GM11168 (cell line): ENCODE measurements around the gene JADE1.

ENCODE experiments used
- in situ Hi-C: fragments of 300-500 bp; cut with MboI; formaldehyde crosslinking; loops from one replicate; pipeline ENCODE4 v1.12.0; 2022; ENCODE audit warnings: low sequenced_read_pairs; ENCODE audit not compliant: unreplicated experiment

JADE1 gene

DNA sequence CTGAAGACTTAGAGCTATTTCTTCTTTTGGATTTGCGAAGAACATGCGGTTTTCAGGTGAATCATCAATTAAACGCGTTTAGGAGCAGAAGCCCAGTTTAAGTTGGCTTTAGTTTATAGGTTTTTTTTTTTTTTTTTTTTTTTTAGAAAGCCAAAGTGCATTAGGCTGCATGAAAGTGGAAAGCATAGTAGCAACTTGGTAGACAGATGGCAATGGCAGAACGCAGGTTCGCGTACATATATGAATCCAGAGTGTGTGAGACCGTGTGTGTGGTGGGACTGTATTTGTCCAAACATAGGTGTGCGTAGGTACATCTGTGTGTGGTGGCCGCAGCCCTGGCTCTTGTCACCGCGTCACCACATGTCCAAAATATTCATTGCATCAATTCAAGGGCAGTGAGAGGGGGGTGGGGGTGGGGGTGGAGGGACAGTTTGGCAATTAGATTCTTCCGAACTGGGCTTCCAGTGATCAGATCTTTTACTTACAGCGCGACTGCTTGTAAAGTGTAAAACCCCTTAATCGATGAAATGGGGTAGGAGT lies 901 bp downstream of the JADE1 start:
- in situ Hi-C loops, result no loop called here

DNA sequence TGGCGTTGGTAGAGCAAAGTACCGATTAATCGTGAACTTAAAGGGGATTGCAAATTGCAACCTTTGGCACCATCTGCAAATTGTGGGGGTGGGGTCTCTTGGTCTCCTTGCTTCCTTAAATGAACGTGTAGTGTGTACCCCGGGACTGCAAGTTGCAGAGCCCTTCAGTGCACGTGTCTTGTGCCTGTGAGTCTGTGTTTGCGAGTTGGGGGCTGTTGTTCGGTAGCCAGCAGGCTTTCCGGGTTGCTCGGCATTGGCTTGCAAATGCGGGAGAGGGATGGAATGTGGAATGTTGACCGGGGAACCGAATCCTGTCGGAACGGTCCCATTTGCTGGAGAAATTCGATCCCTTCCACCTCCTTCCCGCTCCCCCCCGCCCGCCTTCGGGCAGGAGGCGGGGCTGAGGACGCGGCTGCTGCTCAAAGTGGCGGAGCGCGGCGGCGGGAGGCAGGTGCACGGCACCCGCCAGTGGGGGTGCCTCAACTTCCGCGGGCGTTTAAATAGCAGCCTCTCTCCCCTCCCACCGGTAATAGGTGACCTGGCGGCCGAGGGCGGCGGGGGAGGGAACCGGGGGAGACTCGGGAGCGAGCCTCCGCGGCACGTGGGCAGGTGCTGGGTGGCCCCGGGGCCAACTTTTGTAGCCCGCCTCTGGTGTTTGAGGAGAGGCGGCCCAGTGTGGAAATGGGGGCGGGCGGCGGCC lies 1.5 kb downstream of the JADE1 start:
- in situ Hi-C loops, result no loop called here

DNA sequence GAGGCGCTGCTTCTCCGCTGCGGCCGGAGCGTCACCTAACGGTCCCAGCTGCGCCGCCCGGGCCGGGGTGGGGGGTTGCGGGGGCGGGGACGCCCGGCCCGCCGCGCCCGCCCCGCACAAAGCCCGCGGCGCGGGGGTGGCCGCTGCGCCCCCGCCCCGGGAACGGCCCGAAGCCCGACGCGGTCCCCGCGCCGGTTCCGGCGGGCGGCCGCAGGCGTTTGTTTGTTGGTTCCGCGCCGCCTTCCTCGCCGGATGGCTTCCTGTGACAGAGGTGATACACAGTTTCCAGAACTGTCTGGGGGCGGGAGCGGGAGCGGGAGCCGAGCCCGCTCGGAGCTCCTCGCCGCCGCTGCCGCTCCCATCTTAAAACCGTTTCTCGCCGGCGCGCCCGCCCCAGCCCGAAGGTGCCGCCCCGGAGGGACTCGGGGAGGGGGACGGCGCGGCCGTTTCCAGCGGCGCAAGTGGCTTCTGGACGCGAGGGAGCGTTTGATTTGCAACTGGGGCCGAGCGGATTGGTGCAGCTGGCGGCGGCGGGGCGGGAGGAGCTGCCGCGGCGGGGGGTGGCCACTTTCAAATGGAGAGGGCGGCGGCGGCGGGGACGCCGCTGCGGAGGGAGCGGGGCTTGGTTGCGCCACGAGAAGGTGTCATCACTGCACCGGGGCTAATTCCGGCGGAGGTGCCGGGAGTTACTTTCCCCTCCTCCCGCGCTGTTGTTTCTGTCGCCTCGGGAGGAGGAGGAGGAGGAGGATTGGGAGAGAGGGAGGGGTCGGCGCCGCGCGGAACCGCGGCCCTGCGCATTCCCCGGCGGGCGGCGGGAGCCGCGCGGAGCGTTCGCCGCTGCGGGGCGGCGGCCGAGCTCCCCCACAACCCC lies 2.3 kb downstream of the JADE1 start:
- in situ Hi-C loops, result no loop called here

DNA sequence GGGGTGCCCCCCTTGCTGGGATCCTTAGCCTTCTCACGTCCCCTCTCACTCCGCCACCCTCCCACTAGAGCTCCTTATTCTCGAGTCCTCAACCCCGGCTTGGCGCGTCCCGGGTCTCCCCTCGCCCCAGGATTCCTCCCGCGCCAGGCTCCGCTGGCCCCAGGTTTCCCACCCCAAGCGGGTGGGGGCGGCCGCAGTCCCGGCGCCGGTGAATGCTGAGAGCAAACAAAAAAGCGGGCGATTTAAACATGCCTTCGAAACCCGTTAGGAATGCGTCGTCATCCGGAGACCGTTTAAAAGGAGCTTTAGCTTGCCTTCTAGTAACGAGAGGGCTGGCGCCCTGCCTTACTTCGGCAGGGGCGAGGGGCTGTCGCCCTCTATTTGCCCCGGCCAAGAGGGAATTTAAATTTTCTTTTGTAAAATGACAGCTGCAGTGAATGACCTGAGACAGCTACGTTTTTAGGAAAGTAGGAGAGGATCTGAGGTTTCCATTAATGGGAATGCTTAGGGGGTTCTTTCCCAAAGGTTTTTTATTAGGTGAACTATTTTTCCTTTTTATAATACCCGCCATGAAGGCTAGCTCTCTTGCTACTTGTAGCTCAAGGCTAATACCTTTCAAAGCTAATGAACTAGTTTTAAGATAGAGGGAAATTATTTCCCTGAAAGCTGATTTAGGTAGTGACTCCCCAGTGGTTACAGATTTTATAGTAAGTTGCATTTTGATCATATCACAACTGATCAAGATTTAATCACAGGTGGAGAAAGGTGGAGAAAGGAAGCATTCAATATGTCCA lies 3.1 kb downstream of the JADE1 start:
- in situ Hi-C loops, result no loop called here

DNA sequence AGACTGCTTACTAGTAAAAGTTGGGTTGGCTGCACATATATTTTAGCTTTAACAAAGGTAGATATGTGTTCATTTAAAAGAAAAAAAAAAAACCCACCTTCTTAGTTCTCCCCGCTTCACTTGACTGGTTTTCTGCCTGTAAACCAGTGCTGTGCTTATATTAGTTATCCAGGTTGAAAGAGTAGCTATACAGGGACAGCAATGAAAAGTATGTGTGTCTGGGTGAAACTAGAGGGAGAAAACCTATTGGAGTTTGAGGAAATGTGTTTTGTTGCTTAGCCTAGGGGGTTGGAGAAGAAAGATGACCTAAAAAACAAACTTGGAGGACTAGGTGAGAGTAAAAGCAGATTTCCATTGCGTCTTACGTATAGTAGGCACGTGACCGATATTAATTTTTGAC lies 4.5 kb downstream of the JADE1 start:
- in situ Hi-C loops, result no loop called here

DNA sequence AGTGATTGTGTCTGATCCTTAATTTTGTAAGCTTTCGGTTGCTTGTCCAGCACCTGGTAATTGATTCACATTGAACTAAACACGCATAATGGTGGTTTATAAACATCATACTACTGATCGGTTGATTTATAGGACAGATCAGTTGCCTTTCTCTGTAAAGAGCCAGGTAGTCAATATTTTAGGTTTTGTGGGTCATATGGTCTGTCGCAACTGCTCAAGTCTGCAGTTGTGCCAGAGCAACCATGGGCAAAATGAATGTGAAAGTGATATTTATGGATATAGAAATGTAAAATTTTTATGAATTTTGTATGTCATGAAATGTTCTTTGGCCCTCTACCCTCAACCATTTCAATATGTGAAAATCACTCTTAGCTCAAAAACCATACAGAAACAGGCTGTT lies 8.9 kb downstream of the JADE1 start:
- in situ Hi-C loops, result no loop called here

DNA sequence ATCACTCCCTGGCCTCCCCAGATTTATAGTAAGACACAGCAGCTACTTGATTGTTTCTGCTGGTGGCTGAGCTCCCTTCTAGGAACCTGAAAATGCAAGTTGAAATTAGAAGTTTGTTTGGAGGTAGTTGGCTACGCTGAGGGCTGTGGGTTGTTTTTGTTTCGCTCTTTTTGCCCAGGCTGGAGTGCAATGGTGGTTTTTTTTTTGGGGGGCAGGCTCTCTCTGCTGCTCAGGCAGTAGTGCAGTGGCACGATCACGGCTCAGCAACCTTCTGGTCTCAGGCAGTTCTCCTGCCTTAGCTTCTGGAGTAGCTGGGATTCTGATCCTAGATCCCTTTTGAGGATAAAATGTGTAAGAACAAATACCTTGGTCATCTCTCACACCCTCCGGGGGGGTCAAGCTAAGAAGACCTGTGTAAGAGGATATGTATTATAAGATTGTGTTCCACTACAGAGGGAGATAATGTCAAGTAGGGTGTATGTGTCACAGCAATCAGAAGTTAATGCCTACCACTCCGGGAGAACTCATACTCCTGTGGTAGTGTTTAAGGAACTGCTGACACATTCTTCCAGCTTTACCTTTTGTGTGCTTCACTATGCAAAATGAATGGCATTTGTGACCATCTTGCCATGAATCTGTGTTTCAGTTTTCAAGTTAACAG lies 9.7 kb downstream of the JADE1 start:
- in situ Hi-C loops, result no loop called here

DNA sequence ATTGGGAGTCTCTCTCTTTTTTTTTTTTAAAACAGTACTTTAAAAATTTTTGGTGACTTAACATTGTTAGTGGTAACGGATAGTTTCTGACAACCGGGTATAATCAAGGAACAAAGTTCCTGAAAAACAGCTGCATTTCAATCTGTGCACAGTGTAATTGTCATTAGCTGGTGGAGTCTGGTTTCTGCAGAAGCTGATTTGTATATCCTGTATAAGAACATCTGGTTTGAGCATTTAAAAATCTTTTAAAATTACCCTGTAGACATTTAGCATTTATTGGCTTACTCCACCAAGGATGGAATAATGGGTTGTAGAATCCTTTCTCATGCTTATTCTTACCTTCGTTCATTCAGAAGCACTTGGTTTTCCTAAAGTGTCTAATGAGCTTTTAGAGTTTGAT lies 11.2 kb downstream of the JADE1 start:
- in situ Hi-C loops, result no loop called here

DNA sequence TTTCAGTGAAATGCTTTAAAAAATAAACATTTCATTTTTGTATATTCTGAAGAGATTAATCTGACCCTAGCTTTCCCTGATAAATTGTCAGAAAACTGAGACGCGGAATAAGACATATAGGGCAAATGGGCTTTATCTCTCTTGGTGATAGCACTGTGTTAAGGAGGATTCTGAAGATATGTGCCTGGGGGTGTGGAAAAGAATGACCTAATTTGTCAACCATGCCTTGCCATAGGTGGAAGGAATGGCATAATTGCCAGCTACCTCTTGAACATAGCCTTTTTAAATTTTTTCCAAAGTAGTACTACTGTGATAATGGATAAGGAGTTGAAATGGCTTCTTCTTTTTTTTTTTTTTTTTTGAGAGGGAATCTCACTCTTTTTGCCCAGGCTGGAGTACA lies 11.7 kb downstream of the JADE1 start:
- in situ Hi-C loops, result no loop called here

DNA sequence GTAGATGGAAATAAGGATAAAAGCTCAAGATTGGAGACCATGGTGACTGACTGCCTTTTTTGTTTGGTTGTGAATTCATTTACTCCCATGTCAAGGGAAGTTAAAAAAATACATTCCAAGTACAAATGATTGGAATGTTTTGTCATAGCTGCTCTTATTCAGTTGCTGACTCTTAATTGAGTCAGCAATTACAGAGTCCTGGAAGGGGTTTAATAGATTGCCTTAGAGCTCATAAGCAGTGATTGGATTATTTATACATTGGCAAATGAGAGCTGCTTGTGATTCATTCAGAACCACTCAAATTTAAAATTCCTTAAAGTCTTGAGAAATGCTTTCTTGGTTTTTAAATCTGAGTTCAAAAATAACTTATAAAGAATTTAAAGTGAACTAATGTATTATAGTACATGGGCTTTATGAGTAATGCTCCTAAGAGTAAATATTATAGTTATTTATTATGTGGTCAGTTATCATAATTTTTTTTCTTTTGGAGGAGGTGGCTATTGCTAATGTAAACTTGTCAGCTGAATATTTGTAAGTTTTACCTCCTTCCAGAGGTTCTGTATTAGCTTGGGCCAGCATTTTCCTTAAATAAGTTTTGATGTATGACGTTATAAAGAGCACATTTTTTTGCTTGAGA lies 13.6 kb downstream of the JADE1 start:
- in situ Hi-C loops, result no loop called here

DNA sequence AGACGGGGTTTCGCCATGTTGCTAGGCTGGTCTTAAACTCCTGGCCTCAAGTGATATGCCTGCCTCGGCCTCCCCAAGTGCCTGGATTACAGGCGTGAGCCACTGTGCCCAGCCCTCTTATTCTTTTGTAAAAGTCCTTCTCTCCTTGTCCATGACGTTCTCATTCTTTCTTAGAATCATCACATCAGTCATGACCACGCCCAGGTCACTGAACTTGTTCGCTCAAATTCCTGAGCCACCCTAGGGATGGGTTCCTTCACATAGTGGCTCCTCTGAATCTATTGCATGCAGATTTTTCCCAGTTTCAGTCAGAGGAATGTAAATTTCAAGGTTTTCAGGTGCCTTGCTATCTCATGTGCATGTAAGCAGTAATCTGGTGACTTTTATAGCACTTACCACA lies 15.7 kb downstream of the JADE1 start:
- in situ Hi-C loops, result no loop called here

DNA sequence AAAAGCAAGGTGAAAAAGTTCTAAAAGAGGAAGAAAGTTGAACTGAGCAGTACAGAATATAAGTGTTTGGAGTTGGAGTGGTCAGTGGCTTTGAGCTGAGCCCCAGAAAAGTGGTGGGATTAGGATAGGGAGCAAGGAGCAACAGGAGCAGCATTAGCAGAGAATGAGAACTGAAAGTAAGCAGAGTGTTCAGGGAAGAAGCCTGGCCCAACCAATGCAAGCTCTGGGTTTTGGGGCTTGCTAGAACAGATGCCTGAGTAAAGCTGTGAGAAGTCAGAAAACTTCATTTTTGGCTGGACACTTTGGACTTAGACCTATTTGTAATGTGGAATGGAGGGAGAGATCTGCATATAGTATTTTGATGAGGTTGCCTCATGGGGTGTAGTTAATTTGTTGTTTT lies 17.8 kb downstream of the JADE1 start:
- in situ Hi-C loops, result no loop called here

DNA sequence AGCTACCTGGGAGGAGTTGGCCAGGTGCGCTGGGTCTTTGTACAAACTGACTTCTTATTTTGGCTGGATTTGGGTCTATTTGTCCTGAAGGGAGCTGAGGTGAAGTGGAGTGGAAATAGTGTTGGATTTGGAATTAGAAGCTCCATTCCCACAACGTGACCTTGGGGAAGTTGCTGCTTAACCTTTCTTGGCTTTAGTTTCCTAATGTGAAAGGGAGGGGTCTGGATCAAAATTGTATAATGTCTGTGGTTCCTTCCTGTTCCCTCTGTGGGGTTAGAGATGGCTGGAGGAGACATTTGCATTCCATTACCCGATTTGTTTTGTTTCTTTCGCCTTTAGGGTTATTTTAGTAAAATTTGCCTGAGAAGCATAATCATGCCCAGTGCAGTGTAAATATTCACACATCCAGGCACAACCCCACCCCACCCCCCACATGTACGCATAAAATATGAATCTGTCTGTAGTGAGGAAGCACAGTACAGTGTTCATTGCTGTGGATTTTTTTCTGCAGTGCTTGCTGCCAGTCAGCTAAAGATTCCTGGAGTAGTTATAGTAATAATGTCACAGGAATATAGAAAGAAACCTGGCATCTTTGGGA lies 21.5 kb downstream of the JADE1 start:
- in situ Hi-C loops, result no loop called here

DNA sequence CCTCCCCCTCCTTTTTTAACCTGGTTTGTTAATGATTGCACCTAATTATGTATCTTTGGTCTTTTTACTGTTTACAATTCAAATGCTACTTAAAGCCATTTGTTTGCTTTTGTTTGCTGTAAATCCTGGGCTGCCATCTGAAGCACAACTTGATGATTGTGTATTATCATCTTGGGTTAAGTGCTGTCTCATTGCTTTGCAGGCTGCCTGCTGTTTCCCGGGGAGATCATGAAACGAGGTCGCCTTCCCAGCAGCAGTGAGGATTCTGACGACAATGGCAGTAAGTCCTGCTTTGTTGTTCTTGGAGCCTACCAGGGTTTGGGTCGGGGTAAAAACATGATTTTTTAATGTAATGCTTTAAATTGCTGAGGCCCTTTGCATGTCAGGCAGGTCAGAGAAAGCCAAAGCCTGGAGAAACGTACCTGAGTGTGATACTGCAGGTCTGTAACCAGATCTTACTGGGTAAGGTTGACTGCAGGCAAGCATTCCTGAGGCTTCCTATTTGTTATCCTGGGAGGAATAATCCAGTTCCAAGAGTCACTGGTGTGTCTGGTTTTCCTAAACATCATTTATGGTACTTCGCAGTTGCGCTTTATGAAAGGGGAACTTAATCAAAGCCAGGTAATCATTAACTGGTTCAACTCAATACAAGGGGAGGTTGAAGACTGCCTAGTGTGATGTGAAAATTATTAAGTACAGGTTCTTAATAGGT lies 22.2 kb downstream of the JADE1 start:
- in situ Hi-C loops, result no loop called here

DNA sequence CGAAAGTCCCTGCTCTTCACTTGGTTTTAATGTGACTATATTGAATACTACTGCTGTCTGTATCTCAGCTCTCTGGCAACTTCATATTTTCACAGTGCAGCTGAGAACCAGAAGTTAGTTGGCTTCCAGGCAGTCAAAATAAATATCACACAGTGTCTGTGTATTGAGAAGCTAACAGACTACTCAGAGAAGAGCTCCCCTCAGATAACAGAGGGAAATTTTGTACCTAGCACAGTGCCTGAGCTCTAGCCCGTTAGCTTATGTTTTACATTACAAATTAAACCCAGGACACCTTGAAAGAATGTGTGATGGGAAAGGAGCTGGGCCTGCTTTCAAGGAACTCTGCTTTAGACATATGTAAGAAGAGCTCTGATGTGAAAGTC lies 22.7 kb downstream of the JADE1 start:
- in situ Hi-C loops, result no loop called here

DNA sequence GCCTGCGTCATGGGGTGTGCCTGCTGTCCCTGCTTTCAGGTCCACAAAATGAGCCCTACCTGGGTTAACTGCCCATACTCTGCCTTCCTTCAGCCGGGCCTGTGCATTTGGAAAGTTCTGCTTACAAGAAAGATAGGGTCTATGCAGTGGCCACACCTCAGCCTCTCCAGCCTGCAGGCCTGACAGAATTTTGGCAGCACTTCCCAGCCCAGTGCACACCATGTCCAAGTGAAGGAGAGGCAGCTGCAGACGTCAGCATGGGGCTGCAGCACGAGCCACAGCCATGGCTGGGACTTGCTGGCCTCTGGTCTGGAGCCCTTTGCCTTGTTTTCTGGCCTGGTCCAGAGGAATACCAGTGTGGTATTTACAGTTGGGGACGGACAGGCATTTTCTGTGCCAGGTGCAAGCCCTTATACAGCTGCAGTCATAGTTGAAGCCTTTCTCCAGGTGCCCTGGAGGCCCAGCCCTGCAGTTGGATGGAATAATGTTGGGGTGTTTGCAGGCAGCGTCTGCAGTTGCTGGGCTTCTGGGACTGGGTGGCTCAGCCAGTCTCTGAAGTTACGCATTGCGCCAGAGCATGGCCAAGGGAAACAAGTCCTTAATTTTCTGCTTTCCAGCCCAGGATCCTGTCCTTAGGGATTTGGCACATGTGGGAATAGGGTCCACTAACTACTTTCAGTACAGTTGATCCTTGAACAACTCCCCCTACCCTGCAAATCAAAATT lies 26.2 kb downstream of the JADE1 start:
- in situ Hi-C loops, result no loop called here

DNA sequence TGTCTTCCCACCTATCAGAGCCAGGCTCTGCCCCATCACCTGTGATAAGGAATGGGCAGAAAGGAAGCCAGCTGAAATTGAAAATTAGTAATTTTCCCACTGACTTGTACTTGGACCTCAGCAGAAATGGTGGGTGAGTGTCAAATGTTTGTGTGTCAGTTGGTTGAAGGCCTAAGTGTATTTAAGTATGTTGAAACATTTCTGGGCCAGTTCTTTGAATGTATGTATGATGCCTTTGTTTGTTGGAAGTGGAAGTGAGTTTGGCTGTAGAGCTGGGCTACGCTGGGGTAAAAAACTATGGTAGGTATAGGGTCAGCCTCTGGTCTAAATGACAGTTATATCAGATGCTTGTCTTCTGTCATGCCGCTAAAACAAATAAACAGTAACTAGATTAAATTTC lies 27.7 kb downstream of the JADE1 start:
- in situ Hi-C loops, result no loop called here

DNA sequence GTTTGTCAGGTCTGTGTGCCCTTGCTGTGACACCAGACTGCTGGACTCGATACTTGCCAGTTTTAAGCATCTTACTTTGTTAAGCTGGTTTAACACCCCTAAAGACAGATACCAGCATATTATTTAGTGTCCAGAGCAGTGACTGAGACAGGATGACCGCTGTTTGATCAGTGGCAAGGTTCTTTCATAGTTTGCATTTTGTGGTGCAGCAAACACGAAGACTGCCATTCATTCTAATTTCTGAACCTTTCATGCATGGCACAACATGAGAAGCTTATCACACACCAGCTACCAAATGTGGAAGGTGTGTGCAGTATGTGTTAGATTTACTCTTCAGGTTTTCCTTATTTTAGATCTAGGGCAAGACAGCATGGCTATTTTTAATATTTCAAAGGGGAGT lies 28.2 kb downstream of the JADE1 start:
- in situ Hi-C loops, result no loop called here
